ENCODE measurements around the gene ZNF580. TPM values are rescaled to one million over a fixed set of nuclear protein-coding genes. Genes with fewer than 3 reads are reported as not detected.

ZNF580 gene
- total RNA-seq, 1 donor from 2014 or later, result 41.8 TPM

DNA sequence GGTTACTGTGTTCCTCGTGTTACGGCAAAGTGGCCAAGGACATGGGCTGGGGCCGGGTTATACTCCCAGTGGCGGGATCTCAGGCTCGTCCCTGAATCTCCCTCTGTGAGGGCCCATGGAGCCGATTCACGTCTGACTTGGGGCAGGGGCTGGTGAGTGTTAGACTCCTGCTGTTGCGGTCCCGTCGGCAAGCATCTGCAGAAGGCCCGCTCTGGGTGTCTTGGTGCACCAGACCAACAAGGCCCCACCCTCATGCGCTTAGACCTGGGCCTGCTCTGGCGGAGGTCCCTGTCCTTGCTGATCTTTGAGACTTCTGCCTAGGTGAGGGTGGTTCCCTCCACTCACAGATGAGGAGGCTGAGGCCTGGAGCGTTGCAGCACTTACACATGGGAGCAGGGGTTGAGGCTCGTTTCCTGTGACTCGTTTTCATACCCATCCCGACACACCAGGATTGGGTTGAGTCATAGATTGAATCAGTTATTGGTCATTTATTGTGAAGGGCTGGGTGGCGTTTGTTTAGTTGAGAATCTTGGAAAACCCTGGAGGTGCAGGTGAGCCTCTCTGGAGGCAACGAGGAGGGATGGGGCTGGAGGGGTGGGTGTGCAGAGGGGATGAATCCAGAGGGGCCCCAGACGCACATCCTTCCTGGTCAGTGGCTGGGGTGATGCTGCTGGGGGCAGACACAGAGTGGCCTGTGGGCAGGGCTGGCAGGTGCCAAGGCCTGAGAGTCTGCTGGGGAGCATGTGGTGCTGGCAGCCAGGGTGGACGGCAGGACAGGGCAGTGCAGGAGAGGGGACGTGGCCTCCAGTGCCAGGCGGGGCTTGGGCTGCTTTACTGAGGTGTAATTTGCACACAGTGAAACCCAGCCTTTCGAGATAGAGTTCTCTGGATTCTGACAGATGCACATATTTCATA is 38.8 kb downstream of the ZNF580 start:
- TF ChIP-seq, protein P1, sequence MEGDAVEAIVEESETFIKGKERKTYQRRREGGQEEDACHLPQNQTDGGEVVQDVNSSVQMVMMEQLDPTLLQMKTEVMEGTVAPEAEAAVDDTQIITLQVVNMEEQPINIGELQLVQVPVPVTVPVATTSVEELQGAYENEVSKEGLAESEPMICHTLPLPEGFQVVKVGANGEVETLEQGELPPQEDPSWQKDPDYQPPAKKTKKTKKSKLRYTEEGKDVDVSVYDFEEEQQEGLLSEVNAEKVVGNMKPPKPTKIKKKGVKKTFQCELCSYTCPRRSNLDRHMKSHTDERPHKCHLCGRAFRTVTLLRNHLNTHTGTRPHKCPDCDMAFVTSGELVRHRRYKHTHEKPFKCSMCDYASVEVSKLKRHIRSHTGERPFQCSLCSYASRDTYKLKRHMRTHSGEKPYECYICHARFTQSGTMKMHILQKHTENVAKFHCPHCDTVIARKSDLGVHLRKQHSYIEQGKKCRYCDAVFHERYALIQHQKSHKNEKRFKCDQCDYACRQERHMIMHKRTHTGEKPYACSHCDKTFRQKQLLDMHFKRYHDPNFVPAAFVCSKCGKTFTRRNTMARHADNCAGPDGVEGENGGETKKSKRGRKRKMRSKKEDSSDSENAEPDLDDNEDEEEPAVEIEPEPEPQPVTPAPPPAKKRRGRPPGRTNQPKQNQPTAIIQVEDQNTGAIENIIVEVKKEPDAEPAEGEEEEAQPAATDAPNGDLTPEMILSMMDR (conservative IDR thresholded peaks at IDR 0.05), result no peak
- peaks cover 6% of the 10 kb centered on the region for H3K27me3 Mint-ChIP-seq (ENCODE audit: low read depth)
- H3K4me1 Mint-ChIP-seq, result peaks cover 25% of the 10 kb centered on the region
- H3K36me3 Mint-ChIP-seq (ENCODE audit: low read depth), result peaks cover 4% of the 10 kb centered on the region
- DNase-seq (ENCODE audit: low read depth, low spot score), result no peak
- no peak overlapping the region for H3K27ac Mint-ChIP-seq (ENCODE audit: unreplicated experiment)
- H3K4me3 Mint-ChIP-seq, result peak overlapping the region; percentile 62
- no peaks in the 10 kb centered on the region for H3K9me3 Mint-ChIP-seq

DNA sequence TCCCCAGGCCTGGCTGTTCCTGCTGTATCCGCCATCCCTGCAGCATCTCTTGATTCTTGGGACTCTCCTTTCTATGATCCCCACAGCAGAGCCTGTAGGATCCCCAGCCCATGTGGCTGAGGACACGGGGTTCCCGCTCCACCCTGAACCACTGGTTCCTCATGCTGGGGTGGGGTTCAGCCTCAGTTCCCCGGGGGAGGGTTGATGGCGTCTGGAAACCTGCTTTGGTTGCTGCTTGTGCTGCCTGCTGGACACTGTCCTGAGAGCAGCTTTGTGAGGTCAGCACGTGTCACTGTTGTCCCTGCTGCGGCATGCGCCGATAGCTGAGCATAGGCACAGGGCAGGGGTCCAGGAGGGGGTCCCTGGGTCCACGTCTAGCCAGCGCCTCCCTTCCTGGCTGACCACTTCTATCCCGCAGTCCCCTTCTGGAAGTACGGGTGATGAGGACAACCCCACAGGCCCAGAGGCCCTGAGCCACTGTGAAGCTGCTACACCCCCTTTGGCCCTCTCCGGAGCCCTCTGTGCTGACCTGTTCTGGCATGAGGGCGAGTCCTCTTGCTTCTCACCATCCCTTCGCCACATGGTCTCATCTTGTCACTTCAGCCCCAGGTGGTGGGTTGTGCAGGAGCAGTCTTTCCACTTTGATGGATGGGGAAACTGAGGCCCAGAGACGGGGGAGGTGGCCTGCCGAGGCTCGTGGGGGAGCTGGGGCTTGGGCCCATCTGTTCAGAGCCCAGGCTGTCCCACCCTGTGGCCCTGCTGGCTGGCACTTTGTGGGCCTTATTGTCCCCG is 39.7 kb downstream of the ZNF580 start:
- TF ChIP-seq, protein P1 (conservative IDR thresholded peaks at IDR 0.05), result no peak
- no peak for DNase-seq (ENCODE audit: low read depth, low spot score)
- H3K4me3 Mint-ChIP-seq, result peak overlapping the region; percentile 67
- peaks cover 22% of the 10 kb centered on the region for H3K4me1 Mint-ChIP-seq
- peaks cover 3% of the 10 kb centered on the region for H3K27me3 Mint-ChIP-seq (ENCODE audit: low read depth)
- no peak overlapping the region for H3K27ac Mint-ChIP-seq (ENCODE audit: unreplicated experiment)
- peaks cover 2% of the 10 kb centered on the region for H3K36me3 Mint-ChIP-seq (ENCODE audit: low read depth)
- H3K9me3 Mint-ChIP-seq, result no peaks in the 10 kb centered on the region

DNA sequence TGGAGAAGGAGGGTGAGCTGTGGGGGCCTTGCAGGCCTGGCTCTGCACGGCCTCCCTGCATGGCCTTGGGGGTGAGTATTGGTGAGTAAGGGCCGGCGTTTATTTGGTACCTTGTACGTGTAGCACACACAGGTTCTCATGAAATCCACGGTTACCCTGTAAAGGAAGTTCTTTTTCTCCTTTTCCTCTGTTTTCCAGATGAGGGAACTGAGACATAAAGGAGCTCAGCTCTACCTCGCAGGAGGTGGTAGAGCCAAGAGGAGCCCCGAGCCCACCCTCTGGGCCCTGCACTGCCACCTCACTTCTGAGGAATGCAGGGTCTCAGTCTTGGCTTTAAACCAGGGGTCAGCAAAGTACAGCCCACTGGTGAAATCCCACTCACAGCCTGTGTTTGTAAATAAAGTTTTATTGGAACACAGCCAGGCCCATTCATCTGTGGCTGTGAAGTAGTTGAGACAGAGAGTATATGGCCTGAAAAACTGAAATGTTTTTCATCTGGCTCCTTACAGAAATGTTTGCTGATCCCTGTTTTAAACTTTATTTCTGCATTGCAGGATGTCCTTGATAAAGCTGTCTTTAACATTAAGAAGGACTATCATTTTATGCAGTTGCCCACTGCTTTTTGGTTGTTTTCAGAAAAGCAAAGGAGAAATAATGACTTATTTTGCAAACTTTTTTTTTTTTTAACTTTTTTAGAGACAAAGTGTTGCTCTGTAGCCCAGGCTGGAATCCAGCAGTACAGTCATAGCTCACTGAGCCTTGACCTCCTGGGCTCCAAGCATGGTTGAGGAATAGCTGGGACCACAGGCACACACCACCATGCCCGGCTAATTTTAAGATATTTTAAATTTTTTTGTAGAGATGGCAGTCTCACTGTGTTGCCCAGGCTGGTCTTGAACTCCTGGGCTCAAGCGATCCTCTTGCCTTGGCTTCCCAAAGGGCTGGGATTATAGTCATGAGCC is 40.6 kb downstream of the ZNF580 start:
- Mint-ChIP-seq H3K4me1 (peaks cover 13% of the 10 kb centered on the region), H3K27me3 (ENCODE audit: low read depth) (no peaks in the 10 kb centered on the region), H3K4me3 (no peak overlapping the region), H3K27ac (ENCODE audit: unreplicated experiment) (no peak overlapping the region), H3K36me3 (ENCODE audit: low read depth) (no peaks in the 10 kb centered on the region), H3K9me3 (no peaks in the 10 kb centered on the region)
- TF ChIP-seq, protein P1 (conservative IDR thresholded peaks at IDR 0.05), result no peak
- no peak for DNase-seq (ENCODE audit: low read depth, low spot score)

DNA sequence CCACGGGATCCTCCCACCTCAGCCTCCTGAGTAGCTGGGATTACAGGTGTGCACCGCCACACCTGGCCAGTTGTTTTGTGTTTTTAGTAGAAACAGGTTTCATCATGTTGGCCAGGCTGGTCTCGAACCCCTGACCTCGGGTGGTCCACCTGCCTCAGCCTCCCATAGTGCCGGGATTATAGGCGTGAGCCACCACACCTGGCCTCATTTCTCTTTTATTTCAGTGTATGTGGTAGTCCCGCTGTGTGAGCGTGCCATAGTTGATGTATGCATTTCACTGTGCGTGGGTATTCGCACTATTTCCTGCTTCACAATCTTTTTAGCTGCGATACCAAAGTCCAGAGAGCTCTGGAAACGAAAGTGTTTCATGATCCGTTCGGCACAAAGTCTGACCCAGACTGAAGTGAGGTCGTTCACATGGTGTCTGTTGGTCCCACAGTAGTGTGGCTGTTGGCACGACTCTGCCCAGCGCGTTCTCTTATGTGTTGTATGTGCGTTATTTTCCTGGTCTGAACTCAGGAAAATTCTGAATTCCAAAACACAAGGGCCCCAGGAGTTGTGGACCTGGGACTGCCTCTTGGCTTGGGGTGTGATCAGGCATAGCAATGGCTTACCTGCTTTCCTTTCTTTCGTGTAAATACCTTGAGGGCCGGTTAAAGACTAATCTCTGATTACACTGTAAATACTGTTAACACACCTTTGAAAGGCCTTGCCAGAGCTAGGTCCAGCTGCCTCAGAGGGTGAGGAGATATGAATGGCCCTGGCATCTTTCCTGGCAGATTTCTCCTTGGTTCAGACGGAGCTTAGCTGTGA is 42.9 kb downstream of the ZNF580 start:
- Mint-ChIP-seq H3K9me3 (no peaks in the 10 kb centered on the region), H3K36me3 (ENCODE audit: low read depth) (no peaks in the 10 kb centered on the region), H3K27me3 (ENCODE audit: low read depth) (no peaks in the 10 kb centered on the region), H3K4me1 (no peaks in the 10 kb centered on the region), H3K27ac (ENCODE audit: unreplicated experiment) (no peak overlapping the region), H3K4me3 (no peak overlapping the region)
- TF ChIP-seq, protein P1 (conservative IDR thresholded peaks at IDR 0.05), result no peak
- no peak for DNase-seq (ENCODE audit: low read depth, low spot score)
